HG03060 (cell line): Measurements from ENCODE around the gene FAM43B.

ENCODE experiments used
- ATAC-seq: cut with Tn5 transposase; IDR thresholded peaks from one replicate; pipeline ENCODE4 v1.9.1; 2021; ENCODE audit warnings: low read depth, moderate number of reproducible peaks; ENCODE audit not compliant: unreplicated experiment

The FAM43B gene

DNA sequence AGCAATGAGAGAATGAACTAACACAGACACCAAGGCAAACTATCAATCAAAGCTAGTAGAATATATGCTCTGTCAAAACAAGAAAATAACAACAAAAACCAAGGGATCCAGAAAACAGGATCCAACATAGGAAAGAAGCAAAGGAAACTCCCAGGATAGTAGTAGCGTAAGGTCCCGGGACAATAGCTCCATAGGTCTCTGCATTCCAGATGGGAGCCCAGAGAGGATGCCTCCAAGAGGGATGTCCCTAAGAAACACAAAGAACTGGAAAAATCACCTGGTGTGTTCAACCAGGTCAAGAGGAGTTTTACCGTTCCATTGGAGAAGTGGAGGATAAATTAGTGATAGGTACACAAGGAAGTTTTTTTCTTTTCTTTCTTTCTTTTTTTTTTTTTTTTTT lies 5.7 kb upstream of the FAM43B start:
- no peak for ATAC-seq

DNA sequence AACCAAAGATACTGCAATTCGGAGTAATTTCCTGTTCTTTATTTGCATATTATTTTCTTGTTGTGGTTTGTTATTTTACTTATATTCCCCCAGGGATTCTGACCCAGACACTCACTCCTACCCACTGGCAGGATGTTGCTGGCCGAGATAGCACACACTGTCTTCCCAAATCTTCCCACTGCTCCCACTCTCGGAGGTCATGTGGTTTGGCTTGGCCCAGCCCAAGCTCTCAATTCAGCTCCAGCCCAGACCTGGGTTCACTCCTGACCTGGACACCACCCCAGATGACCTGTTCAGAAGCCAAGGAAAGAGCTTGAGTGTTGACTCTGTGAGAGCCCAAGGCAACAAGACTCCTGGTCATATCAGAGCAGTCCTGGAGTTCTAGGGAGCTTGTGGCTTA lies 1.2 kb upstream of the FAM43B start:
- ATAC-seq, result no peak

DNA sequence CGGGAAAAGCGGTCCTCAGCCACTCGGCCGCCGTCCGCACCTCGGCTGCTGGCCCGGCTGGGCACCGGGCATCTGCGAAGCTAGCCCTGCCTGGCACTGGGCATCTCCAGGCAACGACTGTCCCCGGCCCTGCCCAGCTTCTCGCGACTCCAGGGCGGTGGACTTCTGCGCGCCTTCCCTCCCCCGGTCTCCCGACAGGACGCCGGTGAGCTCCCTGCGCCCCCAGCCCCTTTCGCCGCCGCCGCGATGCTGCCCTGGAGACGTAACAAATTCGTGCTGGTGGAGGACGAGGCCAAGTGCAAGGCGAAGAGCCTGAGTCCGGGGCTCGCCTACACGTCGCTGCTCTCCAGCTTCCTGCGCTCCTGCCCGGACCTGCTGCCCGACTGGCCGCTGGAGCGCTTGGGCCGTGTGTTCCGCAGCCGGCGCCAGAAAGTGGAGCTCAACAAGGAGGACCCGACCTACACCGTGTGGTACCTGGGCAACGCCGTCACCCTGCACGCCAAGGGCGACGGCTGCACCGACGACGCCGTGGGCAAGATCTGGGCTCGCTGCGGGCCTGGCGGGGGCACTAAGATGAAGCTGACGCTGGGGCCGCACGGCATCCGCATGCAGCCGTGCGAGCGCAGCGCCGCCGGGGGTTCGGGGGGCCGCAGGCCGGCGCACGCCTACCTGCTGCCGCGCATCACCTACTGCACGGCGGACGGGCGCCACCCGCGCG lies 514 bp downstream of the FAM43B start:
- ATAC-seq, result no peak

DNA sequence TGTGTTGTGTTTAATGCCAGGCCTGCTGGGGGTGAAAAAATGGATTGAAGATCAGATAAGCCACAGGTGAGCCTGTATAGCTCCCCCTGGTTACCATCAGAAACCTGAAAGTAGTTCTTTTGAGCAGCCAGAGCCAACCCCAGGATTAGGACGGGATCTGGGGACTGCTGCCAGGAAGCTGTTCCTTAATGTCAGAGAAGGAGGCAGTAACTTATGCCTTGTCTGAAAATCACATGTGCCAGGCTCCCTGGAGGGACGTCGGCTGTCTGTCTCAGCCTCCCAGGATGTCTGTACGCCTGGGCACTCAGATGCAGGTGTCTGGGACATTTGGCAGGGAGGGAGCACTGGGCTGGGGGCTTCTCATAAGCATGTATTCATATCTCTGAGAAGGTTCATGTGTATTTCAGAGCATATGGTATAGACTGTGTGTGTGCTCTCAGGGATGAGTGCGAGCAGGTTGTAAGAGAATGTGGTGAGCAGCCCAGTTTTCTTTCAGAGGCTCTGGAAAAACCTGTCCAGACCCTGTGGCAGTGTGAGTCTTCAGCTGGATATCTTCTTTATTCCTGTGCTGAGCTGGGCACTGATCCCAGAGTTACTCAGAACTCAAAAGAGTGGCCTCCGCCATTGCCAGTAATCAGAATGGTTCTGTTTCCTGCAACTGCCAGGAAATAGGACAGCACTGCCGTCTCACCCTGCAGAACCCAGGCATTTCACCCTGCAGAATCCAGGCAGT lies 2.8 kb downstream of the FAM43B start:
- no peak for ATAC-seq

DNA sequence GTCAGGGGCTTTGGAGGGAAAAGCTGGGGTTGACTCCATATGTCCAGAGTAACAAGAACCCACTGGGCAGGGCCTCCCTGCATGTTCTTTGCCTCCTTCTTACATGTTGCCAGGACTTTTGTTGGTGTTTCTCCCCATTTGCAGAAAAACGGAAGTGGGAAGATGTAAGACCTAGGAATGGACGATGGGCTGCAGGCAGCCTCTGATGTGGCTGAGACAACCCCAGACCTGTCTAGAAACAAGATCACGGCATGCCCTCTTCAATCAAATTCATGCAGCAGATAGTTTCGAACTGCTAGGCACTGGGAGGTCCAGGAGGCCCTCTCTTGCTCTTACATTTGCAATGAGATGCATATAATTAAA lies 3.4 kb downstream of the FAM43B start:
- no peak for ATAC-seq

DNA sequence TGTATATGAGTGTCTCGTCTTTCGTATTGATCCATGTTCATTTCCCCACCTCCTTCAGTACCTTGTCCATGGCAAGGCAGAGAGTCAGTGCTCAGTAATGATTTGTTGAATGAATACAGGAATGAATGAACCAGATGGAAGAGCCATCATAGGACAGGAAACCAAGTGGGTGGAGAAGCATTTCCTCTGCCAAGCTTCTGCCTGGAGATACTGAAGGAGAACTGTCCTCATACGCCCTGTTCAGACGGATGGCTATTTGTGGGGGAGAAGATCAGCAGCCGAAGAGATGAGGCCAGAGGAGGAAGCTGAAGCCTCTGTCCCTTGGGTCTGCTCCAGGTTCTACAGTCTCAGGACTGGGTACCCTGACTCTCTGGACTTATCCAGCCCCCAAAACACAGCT lies 5.8 kb downstream of the FAM43B start:
- no peak for ATAC-seq

DNA sequence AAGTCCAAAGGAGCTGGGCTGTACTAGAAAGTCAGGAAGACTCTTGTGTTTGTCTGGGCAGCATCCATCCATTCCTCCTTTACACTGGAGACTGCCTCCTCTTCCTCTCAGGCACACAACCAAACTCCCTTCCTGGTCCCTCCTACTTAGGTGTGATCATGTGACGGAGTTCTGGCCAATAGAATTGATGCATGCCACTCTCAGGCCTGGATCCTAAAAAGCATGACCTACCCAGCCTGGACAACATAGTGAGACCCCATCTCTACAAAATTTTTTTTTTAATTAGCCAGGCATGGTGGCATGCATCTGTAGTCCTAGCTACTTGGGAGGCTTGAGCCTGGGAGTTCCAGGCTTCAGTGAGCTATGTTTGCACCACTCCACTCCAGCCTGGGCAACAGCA lies 8.6 kb downstream of the FAM43B start:
- no peak for ATAC-seq

DNA sequence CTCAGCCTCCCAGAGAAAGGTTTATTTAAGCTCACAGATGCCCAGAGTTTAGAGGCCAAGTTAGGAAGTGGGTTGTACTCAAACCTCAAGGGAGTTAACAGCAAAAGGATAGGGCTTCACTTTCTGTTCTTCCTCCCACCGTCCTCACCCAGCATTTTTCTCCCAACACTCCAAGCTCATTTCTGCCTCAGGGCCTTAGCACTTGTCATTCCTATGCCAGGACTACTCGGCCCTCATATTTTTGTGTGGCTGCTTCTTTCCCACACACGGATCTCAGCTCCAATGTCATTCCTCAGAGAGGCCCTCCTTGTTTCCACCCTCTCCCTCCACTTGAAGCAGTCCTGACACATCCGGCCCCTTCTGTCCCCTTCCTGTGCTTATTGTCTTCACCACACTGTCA lies 12.9 kb downstream of the FAM43B start:
- no peak for ATAC-seq

DNA sequence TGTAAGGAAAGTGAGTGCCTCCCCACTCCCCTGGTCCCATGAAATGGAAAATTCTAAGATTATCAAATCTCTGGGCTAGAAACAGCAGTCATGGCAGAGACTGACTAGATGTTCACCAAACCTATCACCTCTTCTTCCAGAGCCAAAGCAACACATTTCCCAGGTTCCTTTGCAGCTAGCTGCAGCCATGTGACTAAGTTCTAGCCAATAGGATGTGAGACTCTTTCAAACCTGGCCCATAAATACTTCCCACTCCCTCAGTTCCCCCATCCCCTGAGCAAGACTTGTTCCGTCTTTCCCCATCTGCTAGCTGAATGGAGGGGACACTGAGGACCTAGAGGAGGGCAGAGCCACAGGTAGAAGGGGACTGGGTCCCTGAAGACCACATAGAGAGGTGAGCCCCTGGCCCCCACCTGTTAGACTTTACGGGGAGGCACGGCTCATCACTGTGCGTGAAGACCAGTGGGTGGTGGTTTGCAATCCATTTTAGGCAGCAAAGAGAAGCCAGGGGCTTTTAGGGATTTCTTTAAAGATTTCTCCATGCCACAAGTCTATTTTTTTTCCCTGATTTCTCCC lies 17.2 kb downstream of the FAM43B start:
- no peak for ATAC-seq

DNA sequence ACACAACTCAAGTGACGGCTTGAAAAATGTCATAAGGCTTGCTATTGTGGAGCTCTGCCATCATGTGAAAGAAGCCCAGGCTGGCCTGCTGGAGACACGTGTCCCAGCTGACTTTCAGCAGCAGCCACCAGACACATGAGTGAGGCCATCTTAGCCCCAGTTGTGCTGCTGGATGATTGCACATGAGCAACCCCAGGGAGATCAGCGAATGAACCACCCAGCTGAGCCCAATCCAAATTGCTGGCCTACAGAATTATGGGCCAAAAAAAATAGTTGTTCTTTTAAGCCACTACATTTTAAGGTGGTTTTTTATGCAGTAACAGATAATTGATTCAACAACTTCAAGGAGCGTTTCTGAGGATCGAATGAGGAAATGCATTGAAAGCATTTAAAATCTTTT lies 19.1 kb downstream of the FAM43B start:
- no peak for ATAC-seq

DNA sequence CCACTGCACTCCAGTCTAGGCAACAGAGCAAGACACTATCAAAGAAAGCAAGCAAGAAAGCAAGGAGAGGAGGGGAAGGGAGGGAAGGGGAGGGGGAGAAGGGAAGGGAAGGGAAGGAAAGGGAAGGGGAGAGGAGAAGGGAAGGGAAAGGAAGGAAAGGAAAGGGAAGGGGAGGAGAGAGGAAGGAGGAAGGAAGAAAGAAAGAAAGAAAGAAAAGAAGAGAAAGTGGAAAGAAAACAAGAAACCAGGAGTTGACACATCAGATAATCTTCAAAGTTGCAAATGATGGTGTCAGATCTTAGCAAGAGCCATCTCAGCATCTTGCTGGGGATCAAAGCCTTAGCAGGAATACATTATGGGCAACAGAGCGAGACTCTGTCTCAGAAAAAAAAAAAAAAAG lies 21.6 kb downstream of the FAM43B start:
- no peak for ATAC-seq

DNA sequence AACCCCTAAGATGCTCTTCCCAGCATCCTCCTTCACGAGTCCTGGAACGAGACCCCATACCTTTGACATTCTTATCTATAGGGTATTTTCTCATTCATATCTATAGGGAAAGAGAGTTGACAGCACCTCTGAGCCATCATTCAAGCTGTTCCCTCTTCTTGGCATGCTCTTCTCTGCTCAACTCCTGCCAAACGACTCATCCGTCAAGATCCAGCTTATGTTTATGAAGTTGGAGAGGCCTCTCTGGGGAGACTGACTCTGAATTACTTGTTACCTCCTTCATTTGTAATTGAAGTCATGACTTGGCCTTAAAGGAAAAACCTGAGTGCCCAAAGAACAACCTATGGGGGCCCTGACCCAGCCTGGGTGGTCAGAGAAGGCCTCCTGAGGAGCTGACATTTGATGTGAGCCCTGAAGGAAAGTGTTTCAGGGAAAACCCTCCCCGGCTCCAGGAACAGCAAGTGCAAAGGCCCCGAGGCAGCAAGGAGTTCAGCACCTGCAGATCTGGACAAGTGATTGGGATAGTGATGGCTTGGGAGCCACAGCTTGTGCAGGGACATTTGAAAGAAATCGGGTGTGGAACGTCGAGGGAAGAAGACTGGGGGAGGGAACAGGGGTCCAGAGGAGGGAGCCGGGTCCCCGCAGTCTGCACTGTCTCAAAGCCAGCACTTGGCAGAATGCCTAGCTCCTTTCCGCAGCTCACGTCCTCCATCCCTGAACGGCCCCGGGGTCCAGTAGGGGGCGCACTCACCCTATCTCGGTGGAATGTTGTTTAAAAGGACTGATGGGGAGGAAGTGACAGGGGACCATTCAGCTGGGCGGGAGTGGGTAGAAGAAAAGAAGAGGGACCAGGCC lies 22.5 kb downstream of the FAM43B start:
- ATAC-seq, result no peak

DNA sequence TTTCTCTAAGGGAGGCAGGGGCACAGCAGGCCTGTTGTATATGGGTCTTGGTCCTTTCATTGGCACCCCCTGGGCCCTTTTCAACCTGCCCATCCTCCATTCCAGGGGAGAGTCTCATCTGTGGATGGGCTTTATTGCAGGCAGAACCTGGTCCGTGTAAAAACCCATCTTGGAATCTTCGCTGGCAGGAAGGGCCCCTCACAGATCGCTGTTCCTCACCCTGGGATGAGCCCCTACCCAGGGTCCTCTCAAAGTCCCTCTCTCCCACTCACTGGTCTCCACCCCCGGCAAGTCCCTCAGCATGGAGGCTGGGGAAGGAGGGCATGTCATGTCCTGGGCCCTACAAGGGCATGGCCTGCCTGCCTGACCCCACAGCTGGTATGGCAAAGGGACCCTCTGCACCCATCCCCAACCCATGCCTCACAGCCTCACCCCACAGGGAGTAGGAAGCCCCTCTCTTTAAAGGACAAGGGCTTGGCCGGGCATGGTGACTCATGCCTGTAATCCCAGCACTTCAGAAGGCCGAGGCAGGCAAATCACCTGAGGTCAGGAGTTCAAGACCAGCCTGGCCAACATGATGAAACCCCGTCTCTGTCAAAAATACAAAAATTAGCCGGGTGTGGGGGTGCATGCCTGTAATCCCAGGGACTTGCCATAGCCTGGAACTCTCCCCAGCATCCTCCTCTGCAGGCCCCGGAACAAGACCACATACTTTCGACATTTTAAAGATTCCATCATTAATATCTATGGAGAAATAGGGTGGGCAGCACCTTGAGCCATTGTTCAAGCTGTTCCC lies 23.4 kb downstream of the FAM43B start:
- no peak for ATAC-seq

DNA sequence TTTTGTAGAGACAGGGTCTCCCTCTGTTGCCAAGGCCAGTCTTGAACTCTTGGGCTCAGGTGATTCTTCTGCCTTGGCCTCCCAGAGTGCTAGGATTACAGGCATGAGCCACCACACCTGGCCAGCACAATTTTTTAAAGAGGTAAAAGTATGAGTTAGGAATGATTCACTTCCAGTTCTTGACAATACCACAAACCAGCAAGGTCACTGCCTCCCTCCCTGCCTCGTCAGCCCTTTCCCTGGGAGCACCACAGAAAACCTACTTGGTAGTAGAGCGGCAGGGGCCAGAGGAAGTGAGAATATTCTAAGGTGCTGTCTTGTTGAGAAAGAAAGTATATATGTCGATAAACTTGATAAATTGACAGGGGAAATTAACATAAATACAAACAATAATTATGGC lies 25.7 kb downstream of the FAM43B start:
- ATAC-seq, result no peak

DNA sequence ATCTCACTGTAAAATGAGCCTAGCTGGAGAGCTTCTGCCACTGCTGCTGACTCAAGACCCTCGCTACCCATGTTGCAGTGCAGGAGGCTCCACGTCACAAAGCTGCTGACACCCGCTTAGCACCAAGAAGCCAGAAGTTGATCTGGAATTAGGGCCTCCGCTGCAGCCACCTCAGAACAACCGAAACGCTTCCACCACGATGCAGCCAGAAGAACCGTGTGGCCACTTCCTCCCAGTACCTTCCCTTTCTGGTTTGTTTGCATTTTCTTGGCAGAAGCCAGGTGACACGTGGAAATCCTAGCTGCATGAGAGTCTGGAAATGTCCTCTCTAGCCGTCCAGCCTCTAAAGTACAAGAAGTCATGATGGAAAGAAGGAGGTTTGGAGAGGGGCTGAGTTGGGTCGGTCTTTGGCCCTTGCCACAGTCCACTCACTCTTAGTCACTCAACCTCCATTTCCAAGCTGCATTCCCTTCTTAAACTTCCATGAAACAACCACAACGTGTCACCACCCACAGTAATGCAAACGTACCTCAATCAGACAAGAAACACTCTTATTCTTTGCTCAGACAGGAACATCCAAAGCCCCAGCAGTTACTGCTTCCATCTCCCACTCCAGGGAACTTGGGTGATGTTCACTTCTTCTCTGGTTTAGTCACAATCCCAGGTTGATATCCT lies 26.5 kb downstream of the FAM43B start:
- no peak for ATAC-seq

DNA sequence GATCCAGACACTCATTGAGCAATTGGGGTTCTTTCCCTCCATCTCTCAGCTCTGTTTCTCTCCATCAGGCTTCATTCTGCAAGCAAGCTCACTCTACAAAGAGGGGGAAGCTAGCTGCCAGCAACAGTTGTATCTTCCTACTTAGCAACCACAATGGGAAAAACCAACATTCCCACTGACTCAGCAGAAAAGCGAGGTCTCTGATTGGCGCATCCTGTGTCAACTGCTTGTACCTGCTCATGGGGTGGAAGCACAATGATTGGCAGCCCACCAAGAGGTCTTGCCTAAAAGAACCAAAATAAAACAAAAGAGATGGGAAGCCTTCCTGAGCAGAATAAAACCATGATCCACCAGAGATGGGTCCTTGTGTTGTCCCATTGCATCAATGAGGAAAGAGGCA lies 32.5 kb downstream of the FAM43B start:
- no peak for ATAC-seq

DNA sequence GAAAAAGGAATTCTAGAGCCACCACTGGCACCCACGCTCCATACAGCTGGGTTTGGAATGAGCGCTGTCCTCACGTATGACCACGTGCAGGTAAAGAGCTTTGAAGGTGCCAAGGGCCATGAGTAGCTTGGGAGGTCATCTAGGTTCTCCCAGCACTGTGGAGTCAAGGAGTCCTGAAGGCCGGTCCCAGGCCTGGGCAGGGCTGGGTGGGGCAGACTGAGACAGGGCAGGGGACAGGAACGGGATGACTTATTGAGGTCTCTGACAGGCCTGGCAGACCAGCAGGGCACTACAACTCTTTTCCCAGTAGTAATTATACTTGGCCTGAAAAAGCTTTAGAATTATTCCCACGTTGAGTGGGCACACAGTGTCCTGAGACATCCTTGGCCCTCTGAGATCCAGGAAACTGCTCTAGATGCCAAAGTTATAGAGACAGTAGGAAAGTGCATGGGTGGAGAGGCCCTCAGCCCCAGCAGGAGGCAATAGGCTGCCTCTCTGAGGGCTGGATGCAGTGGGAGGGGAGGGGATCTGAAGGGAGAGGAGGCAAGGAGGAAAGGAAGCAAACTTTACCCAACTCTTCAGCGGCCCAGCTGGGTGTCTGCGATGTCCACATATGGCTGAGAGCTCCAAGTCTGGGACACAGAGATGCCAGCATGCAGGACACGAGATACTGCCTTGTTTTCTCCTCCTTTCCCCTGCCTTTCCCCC lies 34.7 kb downstream of the FAM43B start:
- no peak for ATAC-seq

DNA sequence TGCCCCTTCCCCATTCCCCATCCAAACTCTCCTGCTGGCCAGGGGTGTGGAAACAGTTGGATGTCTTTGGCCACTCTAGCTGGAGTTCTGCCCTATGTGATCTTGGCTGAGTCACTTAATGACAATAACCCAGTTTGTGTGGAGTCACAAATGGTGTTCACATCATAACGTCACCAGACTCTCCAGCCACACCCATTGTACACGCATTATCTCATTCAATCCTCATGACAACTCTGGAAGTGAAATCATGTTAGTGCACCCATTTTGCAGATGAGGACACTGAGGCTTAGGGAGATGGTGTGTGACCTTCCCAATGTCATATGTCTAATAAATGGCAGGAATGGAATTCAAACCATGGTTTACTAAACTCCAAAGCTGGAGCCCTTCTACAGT lies 35.3 kb downstream of the FAM43B start:
- no peak for ATAC-seq

DNA sequence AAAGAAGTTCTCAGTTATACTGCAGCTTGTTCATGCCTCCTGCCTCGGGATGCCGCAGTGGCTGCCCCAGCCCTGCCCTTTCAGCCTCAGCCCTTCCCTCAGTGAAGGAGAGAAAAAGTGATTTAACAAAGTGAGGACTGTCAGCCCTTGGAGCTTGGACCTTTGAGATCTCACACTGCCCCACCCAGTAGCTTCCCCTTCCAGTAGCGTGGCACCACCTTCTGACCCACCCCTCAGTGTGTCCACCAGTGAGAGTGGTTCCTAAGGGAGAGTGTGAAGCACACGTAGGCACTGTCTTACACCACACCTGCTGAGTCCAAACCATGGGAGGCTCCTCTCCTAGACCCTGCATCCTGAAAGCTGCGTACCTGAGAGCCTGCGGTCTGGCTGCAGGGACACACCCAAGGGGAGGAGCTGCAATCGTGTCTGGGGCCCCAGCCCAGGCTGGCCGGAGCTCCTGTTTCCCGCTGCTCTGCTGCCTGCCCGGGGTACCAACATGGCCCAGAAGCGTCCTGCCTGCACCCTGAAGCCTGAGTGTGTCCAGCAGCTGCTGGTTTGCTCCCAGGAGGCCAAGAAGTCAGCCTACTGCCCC lies 36.4 kb downstream of the FAM43B start, which contains the start of gene CDA:
TSS of gene CDA (plus strand) at position 464 of the 592 bp plus-strand sequence. CDS start at position 497, 33 bp downstream.
- ATAC-seq, result no peak
